Measurements from ENCODE around the gene MARCHF4.
"Not testable (repeated sequence)": the region's sequence is repeated elsewhere in the genome, so short reads cannot be mapped to it uniquely, and the experiment has no call there.

The MARCHF4 gene

DNA sequence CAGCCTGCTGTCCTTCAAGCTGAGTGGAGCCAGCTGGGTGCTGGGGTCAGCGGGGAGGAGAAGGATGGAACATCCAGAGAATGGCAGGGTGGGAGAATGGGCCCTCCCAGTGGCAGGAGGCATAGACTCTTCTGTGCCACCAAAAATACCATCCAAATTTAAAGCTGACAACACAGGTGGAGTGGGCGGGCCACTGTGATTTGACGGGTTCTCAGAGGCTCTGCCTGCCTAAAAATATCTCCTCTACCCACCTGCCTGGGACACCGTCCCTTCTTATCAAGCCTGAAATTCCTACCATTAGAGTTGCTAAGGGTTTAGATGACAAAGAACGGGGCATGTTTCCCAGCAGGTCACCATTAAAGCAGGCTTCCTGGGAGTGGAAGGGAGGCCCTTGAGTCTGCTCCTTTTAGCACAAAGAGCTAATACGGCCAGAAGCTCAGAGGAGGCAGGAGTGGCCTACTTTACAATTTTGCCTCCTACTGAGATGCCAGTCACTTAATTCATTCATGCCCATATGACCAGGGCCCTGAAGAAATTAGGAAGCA lies 19.8 kb upstream of the MARCHF4 start:
- no peak for DNase-seq (ENCODE audit: low read depth in 2 of 2)

- no peak for DNase-seq (ENCODE audit: low read depth in 2 of 2)
Observed at GRCh38 chr2:216391401-216391800, 19.1 kb upstream of the MARCHF4 start.

DNA sequence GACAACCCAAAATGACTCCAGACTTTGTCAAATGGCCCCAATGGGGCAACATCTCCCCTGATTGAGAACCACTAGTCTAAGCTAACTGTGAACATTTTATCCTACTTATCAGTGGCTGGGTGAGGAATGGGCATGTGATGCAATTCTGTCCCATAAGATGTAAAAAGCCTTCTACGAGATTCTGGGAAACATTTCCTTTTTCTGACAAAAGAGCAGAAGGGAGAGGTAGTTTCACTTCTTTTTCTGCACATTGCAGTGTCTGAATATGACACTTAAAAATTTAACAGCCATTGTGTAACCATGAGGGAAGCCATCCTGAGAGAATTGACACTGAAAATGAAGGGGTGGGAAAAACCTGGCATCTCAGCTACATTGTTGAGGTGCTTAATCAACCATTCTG lies 17.3 kb upstream of the MARCHF4 start:
- no peak for DNase-seq (ENCODE audit: low read depth in 2 of 2)

- DNase-seq (ENCODE audit: low read depth in 2 of 2) = no peak
Observed at GRCh38 chr2:216388046-216388884, 16.0 kb upstream of the MARCHF4 start.

DNA sequence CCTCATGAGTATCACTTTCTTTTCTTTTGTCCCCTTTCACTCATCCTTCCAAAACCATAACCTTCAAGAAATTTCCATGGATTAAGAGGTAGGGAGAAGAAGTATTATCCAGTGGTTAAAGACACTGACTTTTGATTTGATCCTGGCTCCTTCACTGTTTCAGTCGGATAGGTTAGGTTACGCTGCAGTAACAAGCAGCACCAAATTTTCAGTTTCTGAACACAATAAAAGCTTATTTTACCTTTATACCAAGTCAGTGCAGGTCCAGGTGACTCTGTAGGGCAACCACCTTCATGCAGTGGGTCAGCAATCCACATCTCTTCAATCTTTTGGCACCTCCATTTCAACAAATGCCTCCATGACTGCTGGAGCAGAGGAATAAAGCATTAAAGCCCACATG lies 15.0 kb upstream of the MARCHF4 start:
- no peak for DNase-seq (ENCODE audit: low read depth in 2 of 2)

DNA sequence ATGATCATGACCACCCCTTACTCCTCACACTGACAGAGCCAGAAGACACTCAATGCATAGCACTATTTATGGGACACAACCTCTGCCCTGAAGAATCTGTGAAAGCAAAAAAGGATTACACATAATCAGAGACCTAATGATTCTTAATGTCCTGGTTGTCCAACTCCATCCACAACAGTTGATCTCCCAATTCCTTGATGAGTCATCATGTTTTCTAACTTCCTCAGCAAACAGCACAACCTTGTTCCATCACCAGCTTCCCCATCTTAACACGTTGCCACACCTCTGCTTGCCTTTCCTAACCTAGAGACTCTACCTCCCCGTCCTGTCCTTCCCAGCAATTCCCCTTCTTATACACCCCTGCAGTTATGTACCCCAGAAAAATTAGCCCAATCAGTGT lies 13.2 kb upstream of the MARCHF4 start:
- no peak for DNase-seq (ENCODE audit: low read depth in 2 of 2)

DNA sequence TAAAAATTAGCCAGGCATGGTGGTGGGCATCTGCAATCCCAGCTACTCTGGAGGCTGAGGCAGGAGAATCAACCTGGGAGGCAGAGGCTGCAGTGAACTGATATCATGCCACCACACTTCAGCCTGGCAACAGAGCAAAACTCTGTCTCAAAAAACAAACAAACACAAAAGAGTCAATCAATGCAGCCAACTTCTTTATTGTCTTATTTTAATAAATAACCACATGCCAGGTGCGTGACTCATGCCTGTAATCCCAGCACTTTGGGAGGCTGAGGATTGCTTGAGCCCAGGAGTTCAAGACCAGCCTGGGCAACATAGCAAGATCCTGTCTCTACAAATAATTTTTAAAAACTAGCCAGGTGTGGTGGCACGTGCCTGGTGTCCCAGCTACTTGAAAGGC lies 12.1 kb upstream of the MARCHF4 start:
- not testable (repeated sequence) for DNase-seq (ENCODE audit: low read depth in 2 of 2)

- no peak for DNase-seq (ENCODE audit: low read depth in 2 of 2)
Observed at GRCh38 chr2:216379977-216380376, 7.7 kb upstream of the MARCHF4 start.

- DNase-seq (ENCODE audit: low read depth in 2 of 2) = no peak
Observed at GRCh38 chr2:216375286-216375685, 3.0 kb upstream of the MARCHF4 start.

DNA sequence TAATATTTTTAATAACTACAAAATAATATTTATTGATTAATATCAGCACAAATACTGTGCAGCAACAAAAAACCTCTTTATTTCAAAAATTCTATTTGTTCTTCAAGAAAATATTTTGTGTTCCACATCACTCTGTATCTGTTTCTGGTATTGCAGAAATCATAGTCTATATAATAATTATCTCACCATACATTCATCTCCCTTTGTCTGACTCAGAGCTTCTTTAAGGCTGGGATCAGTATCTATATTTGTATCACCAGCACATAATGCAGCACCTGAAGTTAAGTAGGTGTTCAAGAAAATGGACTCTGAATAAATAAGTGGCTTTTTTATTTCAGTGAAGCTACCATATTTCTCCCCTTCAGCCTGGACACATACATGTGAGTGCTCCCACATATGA lies 1.6 kb upstream of the MARCHF4 start:
- DNase-seq (ENCODE audit: low read depth in 2 of 2) = no peak

DNA sequence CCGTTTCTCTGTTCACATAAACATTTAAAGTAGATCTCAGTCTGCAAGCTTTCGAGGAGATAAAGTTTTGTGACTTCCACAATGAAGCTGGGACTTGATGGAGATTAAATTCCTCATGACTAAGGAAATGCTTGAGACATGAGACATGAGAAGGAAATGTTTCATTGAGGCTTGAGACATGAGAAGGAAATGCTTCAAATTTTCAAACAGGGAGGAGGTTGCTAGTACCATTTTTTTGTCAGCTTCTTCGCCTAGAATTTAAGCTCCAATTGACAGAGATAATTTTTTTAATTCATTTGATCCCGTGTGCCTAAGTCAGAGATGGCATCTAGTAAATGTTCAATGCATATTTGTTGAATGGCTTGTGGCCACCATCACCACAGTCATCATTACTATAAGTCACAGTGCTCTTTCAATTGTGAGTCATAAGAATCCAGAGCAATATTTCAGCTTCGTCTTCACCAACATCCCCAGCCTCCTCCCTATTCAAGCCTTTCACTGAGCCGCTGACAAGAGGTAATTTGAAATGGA lies 543 bp upstream of the MARCHF4 start:
- DNase-seq (ENCODE audit: low read depth in 2 of 2) = no peak

DNA sequence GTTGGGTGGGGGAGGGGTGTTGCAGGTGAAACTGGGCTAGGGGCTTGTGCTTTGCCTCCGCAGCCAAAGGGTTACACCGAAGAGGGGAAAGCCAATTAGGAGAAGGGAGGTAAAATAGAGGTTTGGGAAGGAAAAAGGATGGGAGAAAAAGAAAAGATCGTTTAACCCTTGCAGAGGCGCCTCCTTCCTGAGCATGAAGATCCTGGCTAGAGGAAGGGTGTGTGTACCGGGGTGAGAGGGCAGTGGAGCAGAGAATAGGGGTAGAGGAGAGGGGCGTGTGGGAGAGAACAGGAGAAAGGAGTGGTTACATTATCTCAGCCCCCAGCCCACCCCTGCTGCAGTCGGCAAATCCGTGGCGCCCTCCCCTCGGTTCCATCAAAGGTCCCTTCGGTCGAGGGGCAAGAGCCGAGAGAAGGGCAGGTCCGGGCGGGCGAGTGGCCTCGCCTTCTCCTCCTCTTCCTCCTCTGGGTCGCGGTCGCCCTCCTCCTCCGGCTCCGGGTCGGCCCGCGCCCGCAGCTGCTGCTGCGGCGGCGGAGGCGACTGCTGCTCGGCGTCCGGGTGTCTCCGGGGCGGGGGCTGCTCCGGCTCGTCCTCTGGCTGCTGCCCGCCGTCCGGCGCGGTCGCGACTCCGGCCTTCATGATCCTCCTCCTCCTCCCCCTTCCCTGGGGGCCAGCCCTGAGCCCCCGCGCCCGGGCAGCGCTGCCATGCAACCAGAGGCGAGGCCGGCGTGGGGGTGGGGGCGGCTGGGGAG lies 1.1 kb downstream of the MARCHF4 start:
- DNase-seq (ENCODE audit: low read depth in 2 of 2) = no peak

GRCh38 chr2:216369821-216370220 lies 2.5 kb downstream of the MARCHF4 start:
- no peak for DNase-seq (ENCODE audit: low read depth in 2 of 2)

- DNase-seq (ENCODE audit: low read depth in 2 of 2) = no peak
Observed at GRCh38 chr2:216366777-216367471, 5.4 kb downstream of the MARCHF4 start.

GRCh38 chr2:216365518-216365917 lies 6.8 kb downstream of the MARCHF4 start:
- no peak for DNase-seq (ENCODE audit: low read depth in 2 of 2)

DNA sequence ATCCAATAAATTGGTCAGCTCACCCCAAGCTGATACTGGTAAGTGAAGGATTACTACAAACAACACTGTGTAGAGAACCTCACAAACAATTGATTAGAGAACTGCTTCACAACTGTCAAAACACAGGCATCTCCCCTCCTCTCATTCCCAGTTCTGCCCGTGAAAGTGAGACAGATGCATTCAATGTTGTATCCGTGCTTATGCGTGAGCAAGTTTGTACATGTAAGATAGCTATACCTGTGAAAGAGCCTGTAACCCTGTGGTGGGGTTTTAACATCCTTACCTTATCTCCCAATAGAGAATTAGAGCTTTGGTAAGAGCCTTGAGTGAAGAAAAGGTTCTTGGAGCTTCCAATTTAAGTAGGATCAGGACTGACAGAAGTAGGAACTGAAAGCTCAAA lies 9.1 kb downstream of the MARCHF4 start:
- DNase-seq (ENCODE audit: low read depth in 2 of 2) = no peak

- DNase-seq (ENCODE audit: low read depth in 2 of 2) = no peak
Observed at GRCh38 chr2:216362730-216363129, 9.6 kb downstream of the MARCHF4 start.

DNA sequence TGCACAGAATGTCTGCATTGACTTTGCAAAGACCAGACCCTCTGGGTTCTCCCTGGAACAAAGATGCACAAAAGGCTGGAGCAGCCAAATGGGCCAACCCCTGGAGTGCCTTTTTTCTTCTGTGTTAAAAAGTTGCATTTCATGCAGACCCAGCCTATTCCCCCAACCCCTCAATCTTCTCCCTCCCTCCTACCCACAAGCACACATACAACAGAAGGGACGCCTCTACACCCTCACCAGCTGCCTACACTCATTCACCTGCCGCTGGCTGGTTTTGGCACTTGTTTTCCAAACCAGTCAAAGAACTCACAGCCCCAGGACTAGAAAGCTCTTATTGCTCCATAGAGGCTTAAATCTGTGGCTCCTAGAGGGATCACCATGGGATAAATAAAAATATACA lies 16.6 kb downstream of the MARCHF4 start:
- DNase-seq (ENCODE audit: low read depth in 2 of 2) = no peak

GRCh38 chr2:216354306-216354705 lies 18.0 kb downstream of the MARCHF4 start:
- DNase-seq (ENCODE audit: low read depth in 2 of 2) = no peak

- no peak for DNase-seq (ENCODE audit: low read depth in 2 of 2)
Observed at GRCh38 chr2:216352653-216353270, 19.5 kb downstream of the MARCHF4 start.

DNA sequence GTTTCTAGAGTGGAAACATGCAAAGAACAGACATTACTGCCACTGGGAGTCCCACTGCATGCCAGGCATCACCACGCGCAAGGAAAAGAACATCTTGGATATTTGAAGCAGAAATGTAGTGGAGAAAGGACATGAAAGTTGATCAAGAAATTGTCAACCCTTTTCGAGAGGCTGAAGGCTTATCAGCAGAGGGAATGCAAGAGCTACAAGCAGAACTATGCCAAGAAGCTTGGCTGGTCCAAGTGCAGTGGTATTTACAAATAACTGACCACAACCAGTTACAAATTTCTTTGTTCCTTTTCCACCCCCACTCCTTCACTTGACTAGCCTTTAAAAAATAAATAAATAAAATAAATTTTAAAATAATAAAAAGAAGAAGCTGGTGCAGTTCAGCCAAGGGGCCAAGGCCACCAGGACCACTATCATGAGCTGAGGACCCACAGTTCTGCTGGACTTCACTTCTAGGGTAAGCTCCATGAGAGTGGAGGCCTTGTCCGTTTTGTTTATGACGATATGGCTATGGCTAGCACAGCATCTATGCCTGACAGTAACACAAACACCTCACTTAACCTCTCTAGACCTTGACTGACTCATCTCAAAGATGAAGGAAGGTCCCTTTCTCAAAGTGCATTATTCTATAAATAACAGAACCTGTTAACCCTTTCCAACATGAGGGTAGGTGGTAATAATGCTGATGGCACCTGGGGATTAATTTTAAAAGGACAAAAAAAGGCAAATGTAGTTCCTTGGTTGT lies 20.9 kb downstream of the MARCHF4 start:
- no peak for DNase-seq (ENCODE audit: low read depth in 2 of 2)
